ENCODE results near the gene BCL10.

The BCL10 gene

GRCh38 chr1:85276215-85276977, at the start of gene BCL10:
Gene BCL10 (minus strand): TSS chr1:85276632. CDS start chr1:85276352, 280 bp downstream.
- DNase-seq (ENCODE audit: low read depth in 2 of 2): peak; percentile 95 to 97

- DNase-seq (ENCODE audit: low read depth in 2 of 2): no peak
These were observed 49.5 kb upstream of the BCL10 start for GRCh38 chr1:85325920-85326319.

GRCh38 chr1:85323770-85324169, 47.3 kb upstream of the BCL10 start:
- DNase-seq (ENCODE audit: low read depth in 2 of 2): no peak

- DNase-seq (ENCODE audit: low read depth in 2 of 2): no peak
These were observed 46.2 kb upstream of the BCL10 start for GRCh38 chr1:85322655-85323054.

GRCh38 chr1:85321237-85321964, 45.0 kb upstream of the BCL10 start:
- no peak for DNase-seq (ENCODE audit: low read depth in 2 of 2)

- DNase-seq (ENCODE audit: low read depth in 2 of 2): no peak
These were observed 44.1 kb upstream of the BCL10 start for GRCh38 chr1:85320371-85321131.

- no peak for DNase-seq (ENCODE audit: low read depth in 2 of 2)
These were observed 43.5 kb upstream of the BCL10 start for GRCh38 chr1:85319931-85320330.

- DNase-seq (ENCODE audit: low read depth in 2 of 2): no peak
These were observed 43.1 kb upstream of the BCL10 start for GRCh38 chr1:85319491-85319890.

GRCh38 chr1:85318217-85318616, 41.8 kb upstream of the BCL10 start:
- no peak for DNase-seq (ENCODE audit: low read depth in 2 of 2)

- DNase-seq (ENCODE audit: low read depth in 2 of 2): no peak
These were observed 41.1 kb upstream of the BCL10 start for GRCh38 chr1:85317560-85317959.

GRCh38 chr1:85316321-85316720, 39.9 kb upstream of the BCL10 start:
- no peak for DNase-seq (ENCODE audit: low read depth in 2 of 2)

- no peak for DNase-seq (ENCODE audit: low read depth in 2 of 2)
These were observed 39.4 kb upstream of the BCL10 start for GRCh38 chr1:85315789-85316188.

GRCh38 chr1:85314726-85315125, 38.3 kb upstream of the BCL10 start:
- DNase-seq (ENCODE audit: low read depth in 2 of 2): no peak

- no peak for DNase-seq (ENCODE audit: low read depth in 2 of 2)
These were observed 37.7 kb upstream of the BCL10 start for GRCh38 chr1:85313888-85314696.

- DNase-seq (ENCODE audit: low read depth in 2 of 2): no peak
These were observed 35.4 kb upstream of the BCL10 start for GRCh38 chr1:85311818-85312217.

GRCh38 chr1:85308833-85309350, 32.5 kb upstream of the BCL10 start:
- DNase-seq (ENCODE audit: low read depth in 2 of 2): no peak

GRCh38 chr1:85307987-85308832, 31.8 kb upstream of the BCL10 start:
- peak; percentile 31 to 44 for DNase-seq (ENCODE audit: low read depth in 2 of 2)

- DNase-seq (ENCODE audit: low read depth in 2 of 2): no peak
These were observed 29.8 kb upstream of the BCL10 start for GRCh38 chr1:85306236-85306635.

GRCh38 chr1:85303440-85304162, 27.2 kb upstream of the BCL10 start:
- DNase-seq (ENCODE audit: low read depth in 2 of 2): no peak

- DNase-seq (ENCODE audit: low read depth in 2 of 2): no peak
These were observed 23.7 kb upstream of the BCL10 start for GRCh38 chr1:85300140-85300539.
